ENCODE results near the gene CLEC4A.
"Not testable (repeated sequence)": the region's sequence is repeated elsewhere in the genome, so short reads cannot be mapped to it uniquely, and the experiment has no call there.

Gene CLEC4A

GRCh38 chr12:8133636-8134397 lies 10.4 kb downstream of the CLEC4A start:
- DNase-seq (ENCODE audit: low read depth in 2 of 2): not testable (repeated sequence)

GRCh38 chr12:8134398-8134930 lies 11.0 kb downstream of the CLEC4A start:
- not testable (repeated sequence) for DNase-seq (ENCODE audit: low read depth in 2 of 2)

- DNase-seq (ENCODE audit: low read depth in 2 of 2): not testable (repeated sequence)
Measured at GRCh38 chr12:8141647-8142046, 18.2 kb downstream of the CLEC4A start.

- no peak for DNase-seq (ENCODE audit: low read depth in 2 of 2)
Measured at GRCh38 chr12:8143261-8143660, 19.8 kb downstream of the CLEC4A start.

- no peak for DNase-seq (ENCODE audit: low read depth in 2 of 2)
Measured at GRCh38 chr12:8145754-8146441, 22.5 kb downstream of the CLEC4A start.

- no peak for DNase-seq (ENCODE audit: low read depth in 2 of 2)
Measured at GRCh38 chr12:8146442-8146771, 23.0 kb downstream of the CLEC4A start.

- no peak for DNase-seq (ENCODE audit: low read depth in 2 of 2)
Measured at GRCh38 chr12:8154526-8154925, 31.1 kb downstream of the CLEC4A start.

- DNase-seq (ENCODE audit: low read depth in 2 of 2): no peak
Measured at GRCh38 chr12:8156416-8156815, 33.0 kb downstream of the CLEC4A start.

GRCh38 chr12:8156845-8157244 lies 33.4 kb downstream of the CLEC4A start, which contains the start of gene ZNF705A:
TSS of gene ZNF705A (plus strand) at chr12:8157015. CDS start at chr12:8172626, 15,611 bp downstream.
- no peak for DNase-seq (ENCODE audit: low read depth in 2 of 2)

- DNase-seq (ENCODE audit: low read depth in 2 of 2): no peak
Measured at GRCh38 chr12:8157484-8158198, 34.2 kb downstream of the CLEC4A start.

- not testable (repeated sequence) for DNase-seq (ENCODE audit: low read depth in 2 of 2)
Measured at GRCh38 chr12:8172911-8173310, 49.5 kb downstream of the CLEC4A start.

- peak; percentile 45 to 76 for DNase-seq (ENCODE audit: low read depth in 2 of 2)
Measured at GRCh38 chr12:8179989-8180585, 56.7 kb downstream of the CLEC4A start.

GRCh38 chr12:8181271-8181670 lies 57.9 kb downstream of the CLEC4A start:
- not testable (repeated sequence) for DNase-seq (ENCODE audit: low read depth in 2 of 2)

- not testable (repeated sequence) for DNase-seq (ENCODE audit: low read depth in 2 of 2)
Measured at GRCh38 chr12:8182923-8183322, 59.5 kb downstream of the CLEC4A start.

GRCh38 chr12:8183346-8183745 lies 59.9 kb downstream of the CLEC4A start:
- not testable (repeated sequence) for DNase-seq (ENCODE audit: low read depth in 2 of 2)

- not testable (repeated sequence) for DNase-seq (ENCODE audit: low read depth in 2 of 2)
Measured at GRCh38 chr12:8184206-8184605, 60.8 kb downstream of the CLEC4A start.

- DNase-seq (ENCODE audit: low read depth in 2 of 2): not testable (repeated sequence)
Measured at GRCh38 chr12:8188088-8188487, 64.7 kb downstream of the CLEC4A start.
